ENCODE results near the gene MACROD2. TPM values are rescaled to one million over a fixed set of nuclear protein-coding genes. Genes with fewer than 3 reads are reported as not detected.

MACROD2 gene
- total RNA-seq, 1 experiment from 2014 or later: 3.7 TPM

DNA sequence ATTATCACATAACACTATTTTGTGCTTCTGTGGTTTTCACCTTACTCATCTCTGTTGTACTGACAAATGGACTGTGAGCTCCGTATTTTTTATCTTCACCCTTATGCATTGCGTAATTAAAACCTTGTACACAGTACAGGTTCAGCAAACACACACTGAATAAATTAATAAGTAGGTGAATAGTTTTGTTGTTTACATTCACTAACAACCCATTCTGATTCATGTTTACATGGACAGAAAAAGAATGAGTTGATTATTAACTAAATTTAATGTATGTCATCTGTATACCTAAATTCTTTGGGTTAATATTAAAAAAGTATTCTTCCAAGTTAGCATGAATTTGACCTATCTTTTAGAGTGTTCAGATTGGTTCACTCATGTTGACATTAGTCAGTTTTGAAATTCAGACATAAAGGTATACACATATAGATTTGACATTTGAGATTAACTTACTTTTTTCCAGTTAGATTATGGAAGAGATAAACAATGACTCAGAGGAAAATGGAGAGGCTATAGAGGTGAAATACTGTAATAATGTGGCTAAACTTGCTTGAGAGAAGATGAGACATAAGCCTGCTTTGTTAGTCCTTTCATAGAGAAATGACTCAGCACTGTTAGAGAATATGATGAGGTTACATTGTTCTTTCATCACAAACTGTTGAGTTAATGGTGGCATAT lies 883.8 kb downstream of the MACROD2 start:
- no TSS peak for BruUV-seq (replicated peaks)
- Histone ChIP-seq H3K9ac (ENCODE audit: low read length) (no peak overlapping the region), H3K79me2 (ENCODE audit: insufficient read depth, low read length) (no peaks in the 10 kb centered on the region), H3K4me1 (ENCODE audit: control insufficient read depth in 1 of 2, insufficient read depth in 2 of 2, low read length in 2 of 2) (peaks cover 10 to 24% of the 10 kb centered on the region in 2 experiments; a peak in 3 of 4 replicates), H3K27ac (ENCODE audit: low read depth, low read length) (peak overlapping the region; percentile 31; the same call in 1 of the 2 replicates), H4K20me1 (ENCODE audit: insufficient read depth) (no peaks in the 10 kb centered on the region), H3K9me2 (ENCODE audit: insufficient read depth) (no peaks in the 10 kb centered on the region), H3K9me3 (ENCODE audit: control insufficient read depth in 1 of 2, insufficient read depth in 1 of 2, low read depth in 1 of 2, low read length in 2 of 2) (no peaks in the 10 kb centered on the region), H3K4me3 (replicated peaks in 1 of 2; ENCODE audit: low read depth in 1 of 2, low read length in 2 of 2) (no peak overlapping the region), H3K36me3 (ENCODE audit: control insufficient read depth in 1 of 2, insufficient read depth in 2 of 2, low read length in 2 of 2) (no peaks in the 10 kb centered on the region), H3K27me3 (ENCODE audit: insufficient read depth, low read length) (no peaks in the 10 kb centered on the region), H3K4me2 (ENCODE audit: low read length) (peak overlapping the region; percentile 46), H2AFZ (ENCODE audit: low read depth, low read length, poor library complexity, severe bottlenecking) (peak overlapping the region; percentile 29)
- CTCF ChIA-PET: no interaction called here
- ATAC-seq: peak; percentile 91
- RAD21 ChIA-PET (ENCODE audit: low non-redundant PET in 1 of 2, low total read pairs in 2 of 2, uncharacterized antibody in 2 of 2, unreplicated experiment in 2 of 2): no interaction called here
- peak; percentile 77 for DNase-seq (ENCODE audit: low read depth, low spot score)
- POLR2A ChIA-PET: no interaction called here
- intact Hi-C loops (cut with micrococcal nuclease): no loop called here
- TF ChIP-seq ZNF274 (IDR thresholded peaks at IDR 0.05; ENCODE audit: low read depth, low read length) (no peak), ZFX (IDR thresholded peaks at IDR 0.05) (no peak), YY1 (IDR thresholded peaks at IDR 0.05; ENCODE audit: extremely low read depth, insufficient replicate concordance, low read depth, low read length) (no peak), EZH2phosphoT487 (IDR thresholded peaks at IDR 0.05; ENCODE audit: borderline replicate concordance) (no peak), ELF1 (IDR thresholded peaks at IDR 0.05; ENCODE audit: borderline replicate concordance, low read depth) (no peak), SP1 (IDR thresholded peaks at IDR 0.05; ENCODE audit: low read depth) (peak; percentile 69), TCF7L2 (IDR thresholded peaks at IDR 0.05; ENCODE audit: borderline replicate concordance, extremely low read depth, insufficient read depth, insufficient read length) (no peak), SRF (IDR thresholded peaks at IDR 0.05; ENCODE audit: low read depth) (no peak), POLR2A (IDR thresholded peaks at IDR 0.05; ENCODE audit: borderline replicate concordance, extremely low read depth, insufficient read depth, insufficient read length) (no peak), EGR1 (IDR thresholded peaks at IDR 0.05; ENCODE audit: low read depth) (no peak), JUND (IDR thresholded peaks at IDR 0.05) (peak; percentile 64; the same call in 1 of the 2 replicates), RAD21 (IDR thresholded peaks at IDR 0.05; ENCODE audit: low read depth) (no peak), CEBPB (IDR thresholded peaks at IDR 0.05; ENCODE audit: low read depth) (peak; percentile 80), SIN3A (IDR thresholded peaks at IDR 0.05; ENCODE audit: low read depth) (no peak), EZH2 (IDR thresholded peaks at IDR 0.05) (no peak)
- TF ChIP-seq, protein P1, sequence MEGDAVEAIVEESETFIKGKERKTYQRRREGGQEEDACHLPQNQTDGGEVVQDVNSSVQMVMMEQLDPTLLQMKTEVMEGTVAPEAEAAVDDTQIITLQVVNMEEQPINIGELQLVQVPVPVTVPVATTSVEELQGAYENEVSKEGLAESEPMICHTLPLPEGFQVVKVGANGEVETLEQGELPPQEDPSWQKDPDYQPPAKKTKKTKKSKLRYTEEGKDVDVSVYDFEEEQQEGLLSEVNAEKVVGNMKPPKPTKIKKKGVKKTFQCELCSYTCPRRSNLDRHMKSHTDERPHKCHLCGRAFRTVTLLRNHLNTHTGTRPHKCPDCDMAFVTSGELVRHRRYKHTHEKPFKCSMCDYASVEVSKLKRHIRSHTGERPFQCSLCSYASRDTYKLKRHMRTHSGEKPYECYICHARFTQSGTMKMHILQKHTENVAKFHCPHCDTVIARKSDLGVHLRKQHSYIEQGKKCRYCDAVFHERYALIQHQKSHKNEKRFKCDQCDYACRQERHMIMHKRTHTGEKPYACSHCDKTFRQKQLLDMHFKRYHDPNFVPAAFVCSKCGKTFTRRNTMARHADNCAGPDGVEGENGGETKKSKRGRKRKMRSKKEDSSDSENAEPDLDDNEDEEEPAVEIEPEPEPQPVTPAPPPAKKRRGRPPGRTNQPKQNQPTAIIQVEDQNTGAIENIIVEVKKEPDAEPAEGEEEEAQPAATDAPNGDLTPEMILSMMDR (IDR thresholded peaks at IDR 0.05 in 2 of 3, conservative IDR thresholded peaks at IDR 0.05 in 1 of 3; ENCODE audit: borderline replicate concordance in 1 of 3, insufficient read depth in 1 of 3, low read depth in 2 of 3, low read length in 2 of 3): no peak
- TF ChIP-seq, protein P2, sequence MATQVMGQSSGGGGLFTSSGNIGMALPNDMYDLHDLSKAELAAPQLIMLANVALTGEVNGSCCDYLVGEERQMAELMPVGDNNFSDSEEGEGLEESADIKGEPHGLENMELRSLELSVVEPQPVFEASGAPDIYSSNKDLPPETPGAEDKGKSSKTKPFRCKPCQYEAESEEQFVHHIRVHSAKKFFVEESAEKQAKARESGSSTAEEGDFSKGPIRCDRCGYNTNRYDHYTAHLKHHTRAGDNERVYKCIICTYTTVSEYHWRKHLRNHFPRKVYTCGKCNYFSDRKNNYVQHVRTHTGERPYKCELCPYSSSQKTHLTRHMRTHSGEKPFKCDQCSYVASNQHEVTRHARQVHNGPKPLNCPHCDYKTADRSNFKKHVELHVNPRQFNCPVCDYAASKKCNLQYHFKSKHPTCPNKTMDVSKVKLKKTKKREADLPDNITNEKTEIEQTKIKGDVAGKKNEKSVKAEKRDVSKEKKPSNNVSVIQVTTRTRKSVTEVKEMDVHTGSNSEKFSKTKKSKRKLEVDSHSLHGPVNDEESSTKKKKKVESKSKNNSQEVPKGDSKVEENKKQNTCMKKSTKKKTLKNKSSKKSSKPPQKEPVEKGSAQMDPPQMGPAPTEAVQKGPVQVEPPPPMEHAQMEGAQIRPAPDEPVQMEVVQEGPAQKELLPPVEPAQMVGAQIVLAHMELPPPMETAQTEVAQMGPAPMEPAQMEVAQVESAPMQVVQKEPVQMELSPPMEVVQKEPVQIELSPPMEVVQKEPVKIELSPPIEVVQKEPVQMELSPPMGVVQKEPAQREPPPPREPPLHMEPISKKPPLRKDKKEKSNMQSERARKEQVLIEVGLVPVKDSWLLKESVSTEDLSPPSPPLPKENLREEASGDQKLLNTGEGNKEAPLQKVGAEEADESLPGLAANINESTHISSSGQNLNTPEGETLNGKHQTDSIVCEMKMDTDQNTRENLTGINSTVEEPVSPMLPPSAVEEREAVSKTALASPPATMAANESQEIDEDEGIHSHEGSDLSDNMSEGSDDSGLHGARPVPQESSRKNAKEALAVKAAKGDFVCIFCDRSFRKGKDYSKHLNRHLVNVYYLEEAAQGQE (IDR thresholded peaks at IDR 0.05; ENCODE audit: low read depth): no peak
- TF ChIP-seq, protein P3, sequence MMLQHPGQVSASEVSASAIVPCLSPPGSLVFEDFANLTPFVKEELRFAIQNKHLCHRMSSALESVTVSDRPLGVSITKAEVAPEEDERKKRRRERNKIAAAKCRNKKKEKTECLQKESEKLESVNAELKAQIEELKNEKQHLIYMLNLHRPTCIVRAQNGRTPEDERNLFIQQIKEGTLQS (IDR thresholded peaks at IDR 0.05): no peak
- TF ChIP-seq, protein P4, sequence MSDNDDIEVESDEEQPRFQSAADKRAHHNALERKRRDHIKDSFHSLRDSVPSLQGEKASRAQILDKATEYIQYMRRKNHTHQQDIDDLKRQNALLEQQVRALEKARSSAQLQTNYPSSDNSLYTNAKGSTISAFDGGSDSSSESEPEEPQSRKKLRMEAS (IDR thresholded peaks at IDR 0.05): no peak
- TF ChIP-seq, protein P5, sequence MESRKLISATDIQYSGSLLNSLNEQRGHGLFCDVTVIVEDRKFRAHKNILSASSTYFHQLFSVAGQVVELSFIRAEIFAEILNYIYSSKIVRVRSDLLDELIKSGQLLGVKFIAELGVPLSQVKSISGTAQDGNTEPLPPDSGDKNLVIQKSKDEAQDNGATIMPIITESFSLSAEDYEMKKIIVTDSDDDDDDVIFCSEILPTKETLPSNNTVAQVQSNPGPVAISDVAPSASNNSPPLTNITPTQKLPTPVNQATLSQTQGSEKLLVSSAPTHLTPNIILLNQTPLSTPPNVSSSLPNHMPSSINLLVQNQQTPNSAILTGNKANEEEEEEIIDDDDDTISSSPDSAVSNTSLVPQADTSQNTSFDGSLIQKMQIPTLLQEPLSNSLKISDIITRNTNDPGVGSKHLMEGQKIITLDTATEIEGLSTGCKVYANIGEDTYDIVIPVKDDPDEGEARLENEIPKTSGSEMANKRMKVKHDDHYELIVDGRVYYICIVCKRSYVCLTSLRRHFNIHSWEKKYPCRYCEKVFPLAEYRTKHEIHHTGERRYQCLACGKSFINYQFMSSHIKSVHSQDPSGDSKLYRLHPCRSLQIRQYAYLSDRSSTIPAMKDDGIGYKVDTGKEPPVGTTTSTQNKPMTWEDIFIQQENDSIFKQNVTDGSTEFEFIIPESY (IDR thresholded peaks at IDR 0.05; ENCODE audit: extremely low read depth, insufficient replicate concordance, low read length): no peak

Measured in HCT116 (cell line).